Measurements from ENCODE around the gene NRP1.

- no peak for TF ChIP-seq CTCF (IDR thresholded peaks at IDR 0.05)
- TF ChIP-seq POLR2A (IDR thresholded peaks at IDR 0.05), result no peak
These were observed 132.5 kb downstream of the NRP1 start for GRCh38 chr10:33201971-33202370.

Data from lower leg skin (tissue), 3 donors.